GM12864 (cell line): ENCODE data around the gene DHRS12.
A peak's percentile ranks its signal among the peaks of the same experiment; 100 is the strongest.

Experiments
- DNase-seq: peaks from one replicate; pipeline ENCODE4 v3.0.0-alpha.2; 2011; ENCODE audit warnings: low read depth
- H3K4me3 ChIP-seq: 2 replicates; pipeline ENCODE4 v1.5.1; 2011; ENCODE audit warnings: mild to moderate bottlenecking, low read depth, low read length, control low read depth
- TF ChIP-seq, protein P1 (sequence below): IDR thresholded peaks from 2 replicates; pipeline ENCODE4 v1.5.1; 2011; ENCODE audit warnings: low read depth, mild to moderate bottlenecking, moderate library complexity, low read length, control low read depth, inconsistent platforms; ENCODE audit errors: missing control alignments

The DHRS12 gene

DNA sequence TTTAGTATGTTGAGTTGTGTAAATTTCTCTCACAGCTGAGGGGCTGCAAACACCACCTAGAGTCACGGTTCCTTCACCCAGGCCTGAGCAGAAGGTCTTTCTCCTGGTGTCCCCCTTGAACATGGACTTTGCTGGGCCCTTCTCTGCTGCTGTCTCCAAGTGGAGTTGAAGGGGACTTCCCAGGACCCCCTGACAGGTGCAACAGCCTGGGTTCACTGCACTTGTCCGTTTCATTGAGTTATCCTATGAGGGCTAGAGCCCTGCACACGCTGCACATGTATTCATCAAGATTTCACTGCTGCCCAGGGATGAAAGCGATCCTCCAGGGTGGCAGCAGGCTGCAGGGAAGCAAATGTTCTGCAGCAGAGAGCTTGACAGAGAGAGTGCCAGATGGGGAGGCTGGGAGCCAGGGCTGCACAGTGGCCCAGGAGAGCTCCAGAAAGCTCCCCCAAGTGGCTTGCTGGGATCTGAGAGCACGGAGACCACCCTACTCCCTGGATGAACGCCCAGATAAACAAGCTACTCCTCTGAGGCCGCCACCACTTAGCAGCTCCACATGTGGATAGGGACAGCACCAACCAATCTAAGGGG lies 30.7 kb upstream of the DHRS12 start:
- H3K4me3 ChIP-seq: no peak overlapping the region
- TF ChIP-seq, protein P1, sequence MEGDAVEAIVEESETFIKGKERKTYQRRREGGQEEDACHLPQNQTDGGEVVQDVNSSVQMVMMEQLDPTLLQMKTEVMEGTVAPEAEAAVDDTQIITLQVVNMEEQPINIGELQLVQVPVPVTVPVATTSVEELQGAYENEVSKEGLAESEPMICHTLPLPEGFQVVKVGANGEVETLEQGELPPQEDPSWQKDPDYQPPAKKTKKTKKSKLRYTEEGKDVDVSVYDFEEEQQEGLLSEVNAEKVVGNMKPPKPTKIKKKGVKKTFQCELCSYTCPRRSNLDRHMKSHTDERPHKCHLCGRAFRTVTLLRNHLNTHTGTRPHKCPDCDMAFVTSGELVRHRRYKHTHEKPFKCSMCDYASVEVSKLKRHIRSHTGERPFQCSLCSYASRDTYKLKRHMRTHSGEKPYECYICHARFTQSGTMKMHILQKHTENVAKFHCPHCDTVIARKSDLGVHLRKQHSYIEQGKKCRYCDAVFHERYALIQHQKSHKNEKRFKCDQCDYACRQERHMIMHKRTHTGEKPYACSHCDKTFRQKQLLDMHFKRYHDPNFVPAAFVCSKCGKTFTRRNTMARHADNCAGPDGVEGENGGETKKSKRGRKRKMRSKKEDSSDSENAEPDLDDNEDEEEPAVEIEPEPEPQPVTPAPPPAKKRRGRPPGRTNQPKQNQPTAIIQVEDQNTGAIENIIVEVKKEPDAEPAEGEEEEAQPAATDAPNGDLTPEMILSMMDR: no peak
- DNase-seq: no peak

DNA sequence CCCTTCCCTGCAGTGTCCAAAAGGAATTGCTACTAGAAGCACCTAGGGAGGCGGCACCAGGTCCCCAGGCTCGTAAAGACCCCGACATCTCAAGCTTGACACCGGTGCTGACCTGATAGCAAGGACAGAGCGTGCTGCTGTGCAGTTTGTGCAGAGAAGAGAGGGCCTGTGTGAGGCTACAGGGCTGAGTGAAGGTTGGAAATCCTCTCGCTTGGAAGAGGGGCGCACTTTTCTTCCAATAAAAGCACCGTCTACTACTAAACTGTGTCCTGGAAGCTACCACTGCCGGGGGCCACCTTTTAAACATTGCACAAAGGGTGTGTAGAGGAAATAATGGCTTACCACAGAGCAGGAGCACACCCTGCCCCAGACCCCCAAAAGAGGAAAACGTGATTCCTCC lies 30.0 kb upstream of the DHRS12 start:
- H3K4me3 ChIP-seq: no peak overlapping the region
- TF ChIP-seq, protein P1: no peak
- no peak for DNase-seq

DNA sequence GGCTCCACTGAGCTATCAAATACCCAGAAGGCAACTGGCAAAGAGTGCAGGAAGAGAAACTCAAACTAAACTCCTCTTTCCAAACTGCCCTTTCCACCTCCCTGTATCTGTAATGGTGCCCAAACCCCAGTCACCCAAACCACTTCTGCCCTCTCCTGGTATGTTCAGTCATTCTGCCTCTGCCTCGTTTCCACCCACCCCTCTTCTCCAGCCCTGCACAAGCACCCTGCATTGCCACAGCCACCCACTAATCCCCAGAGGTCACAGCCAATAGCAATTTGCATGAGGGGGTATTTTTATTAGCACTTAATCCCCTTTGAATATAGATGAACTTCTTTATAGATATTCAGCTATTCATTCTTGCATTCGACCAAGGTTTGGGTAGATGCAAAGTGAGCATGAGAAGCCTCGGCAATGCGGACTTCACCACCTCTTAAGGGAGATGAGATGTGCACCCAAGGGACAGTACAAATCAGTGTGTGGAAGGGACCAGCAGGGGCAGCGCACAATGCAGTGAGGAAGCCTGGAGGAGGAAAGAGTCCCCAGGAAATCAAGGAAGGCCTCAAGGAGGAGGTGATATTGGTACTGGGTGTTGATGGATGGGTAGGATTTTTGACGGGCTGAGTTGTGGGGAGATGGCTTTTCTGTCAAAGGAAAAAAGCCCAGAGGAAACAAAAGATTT lies 28.6 kb upstream of the DHRS12 start:
- no peak for DNase-seq

DNA sequence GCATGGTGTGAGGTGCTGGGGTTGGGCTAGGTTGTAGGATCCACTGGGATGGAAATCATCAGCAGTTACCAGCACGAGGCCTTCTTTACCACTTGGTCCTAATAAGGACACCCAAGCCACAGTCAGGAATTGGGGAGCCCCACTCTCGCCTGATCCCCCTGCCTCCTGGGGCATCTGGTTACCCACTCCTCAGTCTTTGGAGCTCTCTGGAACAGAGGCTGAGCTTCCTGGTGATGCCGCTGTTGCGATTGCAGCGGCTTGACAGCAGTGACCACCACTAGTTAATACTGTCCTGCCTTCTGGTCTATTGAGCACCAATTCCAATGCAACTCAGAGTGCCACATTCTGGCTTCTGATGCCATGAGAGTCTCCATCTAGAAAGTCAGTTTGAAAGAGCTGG lies 27.6 kb upstream of the DHRS12 start:
- no peak overlapping the region for H3K4me3 ChIP-seq
- no peak for DNase-seq
- TF ChIP-seq, protein P1: no peak

More for the DNA sequence above, 28.6 kb upstream of the DHRS12 start:
- H3K4me3 ChIP-seq: no peak overlapping the region
- TF ChIP-seq, protein P1: peak; percentile 50

DNA sequence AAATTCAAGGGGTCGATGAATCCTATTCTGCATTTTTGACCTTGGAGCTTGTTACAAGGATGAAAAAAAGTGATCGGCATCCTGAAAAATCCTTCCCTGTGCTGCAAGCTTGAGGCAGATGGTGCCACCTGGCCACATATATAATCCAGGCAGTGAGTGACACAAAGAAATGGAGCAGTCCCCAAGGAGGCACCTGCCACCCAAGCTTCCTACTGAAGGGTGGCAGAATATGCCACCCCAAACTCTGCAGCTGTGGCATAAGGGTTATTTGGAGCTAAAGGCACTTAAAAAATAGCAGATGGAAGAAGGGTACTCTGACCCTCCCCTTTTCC lies 25.6 kb upstream of the DHRS12 start:
- TF ChIP-seq, protein P1: no peak

DNA sequence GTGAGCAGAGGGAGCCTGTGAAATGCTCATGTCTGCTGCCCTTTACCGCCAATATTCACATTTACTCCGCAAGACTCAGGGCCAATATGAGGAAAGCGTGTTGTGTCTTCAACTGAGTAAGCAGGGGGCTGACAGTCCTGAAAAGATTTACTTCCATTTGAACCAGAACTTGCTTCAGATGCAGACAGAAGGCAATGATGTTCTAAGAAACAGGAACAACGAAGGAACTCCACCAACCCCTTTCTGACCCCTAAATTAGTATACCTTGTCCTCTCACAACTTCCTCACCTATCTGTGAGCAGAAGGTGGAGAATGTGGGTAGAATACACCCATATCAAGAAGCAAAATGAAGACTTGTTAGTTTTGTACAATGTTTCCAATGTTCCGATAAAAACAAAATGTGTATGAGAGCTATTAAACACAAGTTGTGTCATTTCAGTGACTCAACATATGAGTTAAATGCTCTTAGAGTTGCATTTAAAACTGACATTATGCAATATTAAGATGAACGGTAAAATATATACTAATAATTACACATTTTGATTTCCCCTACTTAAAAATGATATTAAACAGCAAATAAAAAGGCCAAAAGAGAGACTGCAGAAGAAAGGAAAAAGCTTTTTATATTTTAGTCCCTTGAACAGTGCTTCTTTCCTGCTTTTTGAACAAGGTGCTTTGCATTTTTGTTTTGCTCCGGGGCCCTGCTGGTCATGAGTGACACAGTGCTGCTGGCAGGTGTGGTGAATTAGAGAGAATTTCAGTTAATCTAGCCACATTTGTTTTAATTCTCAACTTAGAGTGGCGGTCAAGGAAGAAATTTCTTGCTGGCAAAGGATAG lies 25.0 kb upstream of the DHRS12 start:
- DNase-seq: no peak
- H3K4me3 ChIP-seq: no peak overlapping the region
- TF ChIP-seq, protein P1: no peak

More for the DNA sequence above, 25.6 kb upstream of the DHRS12 start:
- H3K4me3 ChIP-seq: no peak overlapping the region
- no peak for DNase-seq
